Activated T-helper 9 cell treated with anti-CD3 and anti-CD28 coated beads, Interleukin-2, amount 50 U/mL, for 16 hours (primary cell): ENCODE data around the gene SACS.
"Not testable (repeated sequence)": the region's sequence is repeated elsewhere in the genome, so short reads cannot be mapped to it uniquely, and the experiment has no call there.

Source experiments
- DNase-seq: peaks from one replicate; pipeline ENCODE4 v3.0.0-alpha.2; 2020; ENCODE audit warnings: low read depth

The SACS gene

DNA sequence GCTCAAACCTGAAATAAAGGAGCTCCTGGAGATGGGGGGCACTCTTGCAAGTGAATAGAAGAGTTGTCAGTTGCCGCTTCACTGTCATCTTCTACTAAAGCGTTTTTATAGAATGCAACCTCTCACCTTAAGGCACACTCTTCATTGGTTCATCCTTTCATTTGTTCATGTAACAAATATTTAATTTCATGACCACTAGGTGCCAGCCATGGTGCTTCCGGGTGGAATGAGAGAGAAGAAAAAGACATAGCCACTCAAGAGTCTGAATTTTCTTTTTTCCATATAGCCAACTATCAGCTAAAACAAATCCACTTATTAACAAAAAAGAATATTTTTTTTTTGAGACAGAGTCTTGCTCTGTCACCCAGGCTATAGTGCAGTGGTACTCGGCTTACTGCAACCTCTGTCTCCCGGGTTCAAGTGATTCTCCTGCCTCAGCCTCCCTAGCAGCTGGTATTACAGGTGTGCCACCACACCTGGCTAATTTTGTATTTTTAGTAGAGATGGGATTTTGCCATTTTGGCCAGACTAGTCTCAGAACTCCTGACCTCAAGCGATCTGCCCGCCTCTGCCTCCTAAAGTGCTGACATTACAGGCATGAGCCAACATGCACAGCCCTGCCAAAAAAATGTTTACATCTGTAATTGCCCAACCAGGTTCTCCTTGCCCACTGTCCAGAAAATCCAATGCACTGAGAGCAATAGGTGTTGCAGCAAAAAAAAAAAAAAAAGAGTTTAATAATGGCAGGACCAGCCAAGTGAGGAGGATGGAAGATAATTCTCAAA lies 22.1 kb upstream of the SACS start:
- no peak for DNase-seq

DNA sequence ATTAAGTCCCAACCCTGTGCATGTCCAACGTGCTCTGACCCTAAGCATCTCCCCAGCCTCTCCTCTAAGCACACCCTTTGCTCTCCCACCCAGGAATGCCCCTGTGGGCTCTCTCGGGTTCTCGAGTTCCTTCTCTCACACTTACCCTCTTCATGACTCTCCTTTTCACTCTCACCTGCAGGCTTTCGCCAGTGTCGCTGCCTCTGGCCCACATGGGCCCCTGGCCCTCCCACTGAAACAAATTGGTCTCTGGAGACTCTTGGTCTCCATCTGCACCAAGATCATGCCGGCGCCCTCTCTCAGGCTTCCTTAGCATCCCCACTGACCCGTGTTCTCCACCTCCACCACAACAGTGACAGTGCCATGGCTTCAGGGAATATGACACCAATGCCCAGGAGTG lies 19.6 kb upstream of the SACS start:
- DNase-seq, result no peak

DNA sequence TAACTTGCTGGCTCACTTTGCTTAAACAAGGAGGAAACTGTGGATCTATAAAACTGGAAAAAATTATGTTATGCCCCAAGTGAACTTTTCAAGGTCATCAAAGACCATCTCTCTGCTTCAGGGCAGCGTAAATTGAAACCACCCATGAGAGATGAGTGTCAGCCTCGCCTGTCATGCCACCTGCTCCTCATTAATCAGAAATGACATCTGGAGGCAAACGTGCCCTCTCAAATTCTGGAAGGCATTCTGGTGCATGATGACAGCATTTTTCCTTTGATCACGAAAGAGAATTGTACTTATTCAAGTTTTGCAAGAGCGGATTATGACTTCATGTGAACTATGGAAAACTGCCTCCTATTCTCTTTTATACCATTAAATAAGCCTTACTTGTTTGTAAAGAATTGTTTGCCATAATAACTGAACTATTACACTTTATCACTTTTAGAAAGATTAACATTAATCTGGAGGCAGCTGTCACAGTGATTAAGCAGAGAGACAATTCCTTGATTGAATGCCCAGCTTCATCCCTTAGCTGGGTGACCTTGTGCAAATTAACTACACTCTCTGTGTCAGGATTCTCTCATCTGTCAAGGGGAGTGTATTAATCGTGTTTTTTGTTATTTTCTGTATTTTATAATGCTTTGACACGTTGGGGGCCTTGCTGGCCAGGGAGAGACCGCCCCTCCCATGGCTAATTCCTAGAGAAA lies 17.0 kb upstream of the SACS start:
- DNase-seq, result no peak

DNA sequence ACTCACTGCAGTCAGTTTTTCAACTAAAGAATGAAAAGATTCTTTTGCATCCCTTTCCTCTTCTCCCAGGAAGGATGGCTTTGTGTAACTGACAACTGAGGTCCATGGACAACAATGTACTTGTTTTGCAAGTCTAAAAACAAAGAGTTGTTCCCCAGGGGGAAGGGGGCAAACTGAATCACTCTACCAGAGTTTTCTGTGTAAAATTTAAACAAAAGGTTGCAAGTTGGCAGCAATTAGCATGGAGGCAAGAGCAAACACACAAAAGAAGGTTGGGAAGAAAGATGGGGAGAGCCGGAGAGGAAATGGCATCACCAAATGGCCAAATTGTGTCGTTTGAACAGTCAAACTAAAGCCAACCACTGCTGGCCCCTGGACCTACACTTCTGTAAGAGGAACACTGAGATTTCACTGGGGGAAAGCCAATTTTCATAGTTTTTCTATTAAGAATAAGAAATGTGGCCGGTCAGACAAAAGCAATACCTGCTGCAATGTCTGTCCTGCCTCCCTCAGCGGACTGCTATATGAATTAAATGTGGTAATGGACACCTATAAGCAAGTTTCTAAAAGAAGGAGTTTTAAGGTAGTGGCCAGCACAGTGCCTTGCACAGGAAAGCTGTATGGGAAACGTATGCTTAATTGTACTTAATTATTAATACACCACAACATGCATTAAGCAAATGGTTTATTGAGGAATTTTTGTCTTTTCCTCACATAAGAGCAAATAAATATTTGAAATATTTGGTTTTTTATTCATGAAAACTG lies 16.1 kb upstream of the SACS start:
- DNase-seq, result no peak

DNA sequence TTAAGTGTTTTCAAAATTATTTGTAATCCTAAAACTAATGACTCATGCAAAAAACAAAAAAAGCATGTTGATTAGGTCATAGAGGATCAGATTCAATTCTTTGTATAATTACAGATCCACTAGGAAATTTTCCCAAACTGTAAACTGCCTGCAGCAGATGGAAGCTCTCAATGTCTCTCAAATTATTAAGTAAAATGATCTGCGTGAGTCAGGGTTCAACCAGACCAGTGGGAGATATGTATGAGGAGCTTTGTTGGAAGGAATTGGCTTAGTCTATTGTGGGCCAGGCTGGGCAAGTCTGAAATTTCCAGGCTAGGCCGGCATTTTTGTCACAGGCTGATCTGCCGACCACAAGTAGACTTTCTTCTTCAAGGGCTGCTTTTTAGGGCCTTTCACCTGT lies 14.4 kb upstream of the SACS start:
- no peak for DNase-seq

DNA sequence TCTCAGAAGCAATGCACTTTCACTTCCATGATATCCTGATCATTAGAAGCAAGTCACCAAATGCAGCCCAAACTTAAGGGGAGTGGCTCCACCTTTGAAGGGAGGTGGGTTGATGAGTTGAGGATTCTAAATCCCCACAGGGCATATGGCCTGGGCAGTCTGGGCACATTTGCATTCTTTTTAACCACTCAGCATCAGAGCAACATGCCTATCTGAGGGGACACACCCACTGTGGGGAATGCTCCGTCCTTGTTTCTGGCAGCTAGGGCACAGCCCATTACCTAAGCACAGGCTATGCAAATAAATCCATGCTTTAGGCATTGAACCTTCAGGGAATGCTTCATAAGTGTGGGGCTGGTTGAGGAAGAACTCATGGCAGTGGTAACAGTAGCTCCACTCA lies 12.3 kb upstream of the SACS start:
- DNase-seq, result no peak

DNA sequence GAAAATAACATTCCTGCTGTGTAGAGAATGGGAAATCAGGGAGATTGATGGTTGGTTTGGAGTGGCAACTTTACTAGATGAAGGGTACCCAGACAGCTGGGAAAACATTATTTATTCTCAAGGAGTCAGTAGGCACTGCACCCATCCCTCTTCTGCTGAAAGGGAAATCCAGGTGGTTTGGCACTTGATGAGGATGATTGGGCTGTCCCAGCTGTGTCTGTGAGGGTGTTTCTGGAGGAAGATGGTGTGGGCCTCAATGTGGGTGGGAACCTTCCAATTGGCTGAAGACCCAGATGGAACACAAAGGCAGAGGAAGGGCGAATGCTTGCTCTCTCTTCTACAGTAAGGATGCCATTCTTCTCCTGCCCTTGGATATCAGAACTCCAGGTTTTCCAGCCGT lies 10.4 kb upstream of the SACS start:
- no peak for DNase-seq

DNA sequence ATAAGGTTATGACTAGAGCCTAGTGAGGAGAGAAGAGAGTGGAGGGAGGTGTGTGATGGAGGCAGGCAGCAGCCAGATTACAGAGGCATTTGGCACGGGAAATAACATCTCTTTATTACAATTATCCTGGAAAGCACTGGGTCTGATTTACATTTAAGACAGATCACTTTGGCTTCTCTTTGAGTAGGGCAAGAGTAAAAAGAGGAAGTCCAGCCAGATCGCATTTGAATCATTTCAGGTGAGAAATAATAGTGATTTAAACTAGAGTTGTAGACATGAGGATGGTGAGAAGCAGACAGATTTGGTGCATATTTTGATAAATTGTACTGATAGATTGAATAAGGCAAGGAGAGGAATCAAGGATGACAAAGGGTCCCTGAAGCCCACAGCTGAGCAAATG lies 9.6 kb upstream of the SACS start:
- DNase-seq, result no peak

DNA sequence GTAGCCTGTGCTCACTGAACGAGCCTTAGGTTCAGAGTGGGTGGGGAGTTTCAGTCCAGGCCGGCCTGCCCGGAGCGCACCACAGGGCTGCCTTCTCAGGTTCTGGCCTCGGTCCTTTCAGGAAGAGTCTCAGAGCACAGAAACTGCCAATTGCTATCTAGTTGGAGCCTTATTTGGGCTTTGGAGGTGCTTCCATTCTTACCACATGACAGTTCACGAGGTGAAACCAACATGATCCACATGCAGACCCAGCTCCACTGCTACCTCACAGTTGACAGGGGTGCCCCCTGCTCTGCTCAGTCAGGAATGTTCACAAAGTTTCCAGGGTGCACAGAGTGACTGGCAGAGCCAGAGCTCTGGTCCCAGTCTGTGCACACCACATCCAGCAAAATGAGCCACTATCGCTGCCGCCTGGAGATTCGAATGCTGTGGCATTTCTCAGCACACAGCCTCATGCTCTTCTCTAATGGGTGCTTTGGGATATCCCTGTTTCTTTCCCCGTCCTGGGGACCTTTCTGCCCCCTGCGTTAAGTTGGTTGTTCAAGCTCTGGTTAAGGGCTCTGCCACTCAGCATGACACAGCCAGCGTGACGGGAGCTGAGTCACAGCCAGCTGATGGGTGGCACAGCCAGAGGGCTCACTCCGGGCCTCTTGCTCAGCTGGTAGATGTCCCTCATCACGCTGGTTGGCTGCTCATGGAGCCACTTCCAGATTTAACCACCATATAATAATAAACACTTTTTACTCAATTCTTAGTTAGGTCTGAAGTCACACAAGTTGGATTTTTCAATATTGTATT lies 7.5 kb upstream of the SACS start:
- DNase-seq, result no peak

DNA sequence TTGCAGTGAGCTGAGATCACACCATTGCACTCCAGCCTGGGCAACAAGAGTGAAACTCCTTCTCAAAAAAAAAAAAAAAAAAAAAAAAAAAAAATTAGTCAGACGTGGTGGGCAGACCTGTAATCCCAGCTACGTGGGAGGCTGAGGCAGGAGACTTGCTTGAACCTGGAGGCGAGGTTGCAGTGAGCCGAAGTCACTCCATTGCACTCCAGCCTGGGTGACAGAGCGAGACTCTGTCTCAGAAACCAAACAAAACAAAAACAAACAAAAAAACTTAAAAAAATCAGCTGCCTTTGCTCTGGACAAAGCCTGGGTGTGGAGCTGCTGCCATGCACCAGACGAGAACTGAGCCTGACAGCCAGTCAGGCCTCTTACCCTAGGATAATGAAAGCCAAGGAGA lies 6.8 kb upstream of the SACS start:
- not testable (repeated sequence) for DNase-seq

DNA sequence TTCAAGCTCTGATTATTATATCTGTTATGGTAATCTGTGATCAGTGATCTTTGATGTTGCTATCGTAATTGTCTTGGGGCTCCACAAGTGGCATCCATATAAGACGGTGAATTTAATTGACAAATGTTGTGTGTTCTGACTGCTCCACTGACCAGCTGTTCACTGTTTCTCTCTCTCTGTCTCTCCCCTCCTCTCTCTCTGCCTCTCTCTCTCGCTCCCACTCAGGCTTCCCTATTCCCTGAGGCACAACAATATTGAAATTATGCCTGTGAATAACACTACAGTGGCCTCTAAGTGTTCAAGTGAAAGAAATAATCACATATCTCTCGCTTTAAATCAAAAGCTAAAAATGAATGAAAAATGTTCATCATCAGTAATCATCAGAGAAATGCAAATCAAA lies 4.4 kb upstream of the SACS start:
- DNase-seq, result no peak

DNA sequence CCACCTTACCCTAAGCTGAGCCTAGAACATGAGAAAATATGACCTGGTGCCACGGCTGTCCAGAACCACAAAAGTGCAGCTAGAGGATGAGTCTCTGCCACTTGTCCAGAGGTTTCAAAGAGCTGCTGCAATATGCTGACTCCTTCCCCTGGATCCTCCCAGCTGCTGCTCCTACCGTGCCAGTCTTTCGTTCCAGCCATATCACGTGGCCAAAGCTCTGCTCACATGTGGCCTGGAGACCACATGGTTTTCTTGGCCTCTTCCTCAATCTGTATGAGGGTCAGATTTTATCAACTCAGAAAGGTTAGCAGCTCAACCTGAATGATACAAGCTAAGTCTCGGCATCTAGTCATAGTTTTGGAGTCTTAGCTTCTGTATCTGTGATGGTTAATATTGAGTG lies 3.2 kb upstream of the SACS start:
- DNase-seq, result no peak

DNA sequence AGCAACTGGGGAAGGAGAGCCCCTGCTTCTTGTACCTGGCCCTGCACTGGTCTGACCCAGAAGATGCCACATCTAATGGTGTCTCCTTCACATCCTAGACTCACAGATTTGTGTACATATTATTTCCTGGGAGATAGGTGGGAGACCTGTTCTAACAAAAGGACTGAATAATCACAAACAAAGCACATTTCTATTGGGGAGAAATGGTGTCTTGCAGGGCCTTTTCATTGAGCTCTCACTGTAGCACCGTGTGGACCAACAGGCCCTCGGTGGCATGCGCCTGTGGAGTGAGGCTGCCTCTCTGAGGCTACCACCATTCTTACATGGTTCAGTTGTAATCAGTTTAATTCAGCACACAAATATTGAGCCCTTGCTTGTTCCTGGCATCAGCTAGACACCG lies 989 bp upstream of the SACS start:
- no peak for DNase-seq

DNA sequence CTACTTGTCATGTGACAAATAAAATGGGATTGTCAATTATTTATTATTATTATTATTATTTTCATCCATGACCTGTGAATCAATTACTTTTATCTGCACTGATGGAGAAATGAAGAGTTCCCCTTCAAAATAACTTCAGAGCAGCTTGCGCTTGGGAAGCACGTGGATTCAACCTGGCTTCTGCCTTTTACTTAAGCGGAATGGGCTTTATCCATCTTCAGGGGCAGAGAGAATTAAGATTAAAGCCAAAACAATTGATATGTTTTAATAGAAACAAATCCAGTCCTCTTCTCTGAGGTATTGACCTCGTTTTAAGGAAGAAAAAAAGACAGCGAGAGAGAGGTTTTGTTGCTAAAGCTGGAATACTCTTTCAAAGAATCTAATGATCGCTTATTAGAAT lies 876 bp downstream of the SACS start:
- DNase-seq, result no peak

DNA sequence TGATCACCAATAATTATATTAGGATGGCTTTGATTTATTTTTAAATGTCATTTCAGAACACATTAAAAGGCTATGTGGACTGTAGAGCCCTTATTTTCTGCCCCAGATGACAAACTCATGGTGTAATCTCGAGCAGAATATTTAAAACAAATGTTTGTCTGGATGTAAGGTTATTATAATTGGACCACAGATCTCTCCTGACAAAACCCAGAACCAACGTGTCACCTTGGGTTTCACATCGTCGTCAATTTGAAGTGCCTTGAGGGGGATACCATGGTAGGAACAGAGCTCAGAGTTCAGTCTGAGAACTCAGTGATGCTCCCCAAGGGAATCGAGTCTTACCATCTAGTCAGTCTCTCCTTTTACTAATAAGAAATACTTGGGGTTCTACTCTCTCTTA lies 2.8 kb downstream of the SACS start:
- DNase-seq, result no peak

DNA sequence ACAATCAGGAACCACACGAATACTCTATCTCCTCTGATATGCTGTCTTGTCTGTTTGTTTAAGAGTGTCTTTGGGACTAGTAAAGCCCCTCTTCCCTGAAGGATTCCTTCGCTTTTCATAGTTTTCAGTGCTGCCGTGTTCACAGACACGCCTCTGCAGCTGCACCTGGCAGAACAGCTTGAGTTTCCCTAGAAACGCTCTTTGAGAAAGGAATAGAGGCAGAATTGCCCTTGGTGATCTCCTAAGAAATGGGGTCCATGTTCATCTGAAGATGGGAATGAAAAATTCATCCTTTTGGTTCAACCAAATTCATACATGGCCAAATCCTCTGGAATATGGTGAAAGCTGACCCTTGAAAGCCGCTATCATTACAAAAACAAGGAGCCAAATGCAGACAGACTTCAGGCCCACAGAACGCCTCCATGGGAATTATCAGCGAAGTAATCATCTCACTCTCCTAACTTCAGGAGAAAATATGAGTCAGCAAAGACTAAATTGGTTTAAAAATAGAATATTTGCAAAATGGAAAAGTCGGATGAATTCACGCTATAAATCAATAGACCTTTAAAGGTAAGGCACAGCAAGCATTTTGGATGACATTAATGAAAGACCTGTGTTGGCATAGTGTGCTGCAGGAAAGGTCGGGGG lies 5.5 kb downstream of the SACS start:
- DNase-seq, result no peak

DNA sequence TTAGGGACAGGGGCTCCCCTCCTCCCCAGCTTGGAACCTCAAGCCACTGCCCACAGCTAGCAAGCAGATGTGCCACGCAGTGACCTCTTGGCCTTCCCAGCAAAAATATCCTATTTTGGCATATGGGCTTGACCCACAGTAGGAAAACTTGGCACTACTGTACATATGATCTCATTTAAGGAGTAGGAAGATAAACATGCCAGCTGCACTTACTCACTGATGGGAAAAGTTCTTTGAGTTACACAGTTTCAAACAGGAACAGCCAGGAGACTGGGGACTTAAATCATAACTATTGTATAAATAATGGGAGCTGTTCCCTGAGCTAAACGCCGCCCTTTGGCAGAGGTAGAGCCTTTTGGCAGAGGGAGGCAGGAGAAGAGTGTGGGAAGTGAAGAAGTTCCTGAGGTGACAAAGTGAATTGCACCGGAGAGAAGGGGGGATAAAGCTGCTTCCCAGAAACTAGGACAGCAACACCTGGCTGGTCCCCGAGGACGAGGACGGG lies 6.1 kb downstream of the SACS start:
- no peak for DNase-seq

DNA sequence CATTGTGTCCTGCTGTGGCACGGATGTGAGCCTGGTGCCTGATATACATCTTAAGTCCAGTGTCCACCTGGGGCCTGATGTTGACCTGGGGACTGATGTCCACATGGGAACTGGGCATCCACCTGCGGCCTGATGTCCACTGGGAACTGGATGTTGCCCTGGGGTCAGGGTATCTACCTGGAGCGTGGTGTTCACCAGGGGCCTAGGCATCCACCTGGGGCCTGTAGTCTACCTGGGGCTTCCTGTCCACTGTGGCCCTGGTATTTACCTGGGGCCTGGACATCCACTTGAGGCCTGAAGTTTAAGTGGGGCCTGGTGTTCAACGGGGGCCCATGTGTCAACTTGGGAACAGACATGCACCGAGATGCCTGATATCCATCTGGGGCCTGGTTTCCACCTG lies 11.9 kb downstream of the SACS start:
- no peak for DNase-seq

DNA sequence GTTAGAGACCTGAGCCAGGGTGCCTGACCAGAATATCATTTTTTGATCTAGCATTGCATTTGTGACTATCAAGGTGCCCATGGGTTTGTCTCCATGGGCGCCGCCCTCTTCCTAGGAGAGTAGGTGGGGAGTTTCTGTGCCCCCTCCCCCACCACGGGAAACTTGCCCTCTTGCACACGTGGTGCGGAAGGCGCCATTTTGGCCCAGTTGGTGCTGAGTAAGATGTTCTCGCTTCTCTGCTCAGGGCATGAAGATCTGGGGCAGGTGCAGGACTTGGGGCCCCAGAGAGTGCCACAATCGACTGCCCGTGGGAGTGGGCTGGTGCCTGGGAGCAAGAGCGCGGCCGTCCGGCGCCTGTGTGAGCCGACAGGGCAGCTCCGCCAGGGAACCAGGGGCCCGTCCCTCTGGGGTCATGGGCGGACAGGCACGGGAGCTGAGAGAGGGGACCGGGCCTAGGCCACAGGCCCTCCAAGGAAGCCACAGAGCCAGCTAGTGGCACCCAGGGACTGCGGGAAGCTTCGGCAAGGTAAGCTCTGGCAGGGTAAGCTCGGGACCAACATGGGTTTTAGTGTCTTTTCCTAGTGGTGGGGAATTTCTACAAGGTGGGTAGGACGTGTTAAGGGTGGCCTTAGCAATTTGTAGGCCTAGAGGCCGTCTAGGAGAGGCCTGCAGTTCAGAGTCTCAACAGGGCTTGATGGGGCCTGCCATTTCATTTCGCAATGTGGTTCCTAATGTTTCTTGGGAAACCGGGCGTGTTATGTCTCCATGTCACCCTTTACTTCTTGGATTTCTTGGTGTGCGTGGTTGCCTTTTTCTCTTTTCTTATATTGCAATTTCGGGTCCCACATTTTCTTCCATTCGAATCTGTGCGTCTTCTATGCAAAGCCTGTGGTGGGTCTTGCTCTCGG lies 14.5 kb downstream of the SACS start:
- no peak for DNase-seq

DNA sequence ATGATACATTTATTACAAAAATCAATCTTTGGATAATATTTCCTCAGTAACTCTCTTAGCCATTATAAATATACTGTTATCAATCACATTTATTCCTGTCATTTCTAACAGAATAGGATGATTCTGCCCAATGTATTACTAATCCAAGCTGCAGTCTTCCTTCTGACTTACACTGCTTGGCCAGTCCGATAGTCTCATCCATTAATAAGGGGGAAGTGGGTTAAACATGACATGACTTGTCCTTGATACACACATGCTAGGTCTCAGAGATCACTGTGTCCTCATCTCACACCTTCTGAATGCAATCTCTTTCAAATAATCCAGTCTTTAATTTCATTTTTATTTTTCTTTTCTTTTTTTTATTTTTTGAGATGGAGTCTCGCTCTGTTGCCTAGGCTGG lies 18.8 kb downstream of the SACS start:
- DNase-seq, result no peak

DNA sequence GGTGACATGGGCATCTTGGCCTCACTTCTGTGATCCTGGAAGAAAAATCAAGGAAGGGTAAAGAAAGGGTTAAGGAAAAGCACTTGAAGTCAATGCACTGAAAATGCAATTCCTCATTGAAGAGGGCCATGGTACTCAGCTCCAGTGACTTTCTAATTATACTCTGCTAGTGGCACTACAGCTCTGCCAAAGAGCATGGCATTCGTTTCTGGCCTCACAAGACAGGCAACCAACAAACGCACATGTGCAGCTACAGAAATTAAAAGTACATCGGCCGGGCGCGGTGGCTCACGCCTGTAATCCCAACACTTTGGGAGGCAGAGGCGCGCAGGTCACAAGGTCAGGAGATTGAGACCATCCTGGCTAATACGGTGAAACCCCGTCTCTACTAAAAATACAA lies 21.8 kb downstream of the SACS start:
- DNase-seq, result no peak
